Bronchial epithelial cell (primary cell): Measurements from ENCODE around the gene ZNF19. TPM values are rescaled to one million over a fixed set of nuclear protein-coding genes. Genes with fewer than 3 reads are reported as not detected.
A peak's percentile ranks its signal among the peaks of the same experiment; 100 is the strongest.

Experiments
- DNase-seq: peaks from one replicate; pipeline ENCODE4 v3.0.0-alpha.2; 2010; ENCODE audit warnings: low read depth
- FAIRE-seq: peaks from 2 replicates; lab custom pipeline; 2011; peaks lifted over from hg19 to GRCh38; lab: Jason Lieb, UNC
- H3K27me3 ChIP-seq: 2 replicates; pipeline ENCODE4 v1.5.1; 2011; ENCODE audit warnings: low read length; ENCODE audit not compliant: control insufficient read depth, insufficient read depth
- H3K36me3 ChIP-seq: 2 replicates; pipeline ENCODE4 v1.5.1; 2011; ENCODE audit warnings: low read length; ENCODE audit not compliant: control insufficient read depth, insufficient read depth
- H3K4me3 ChIP-seq: 2 replicates; pipeline ENCODE4 v1.5.1; 2011; ENCODE audit warnings: mild to moderate bottlenecking, low read depth, low read length, control low read depth
- total RNA-seq: library from RNA; depleted of rRNA; stranded (reverse); fragments of >200 nt; gene quantifications from 2 replicates; pipeline ENCODE4 v1.2.1, GENCODE V29; 2014
- TF ChIP-seq, protein P1 (sequence below): IDR thresholded peaks from 2 replicates; pipeline ENCODE4 v1.5.1; 2011; ENCODE audit warnings: mild to moderate bottlenecking, moderate library complexity, low read length, control low read depth, inconsistent platforms; ENCODE audit not compliant: insufficient read depth, severe bottlenecking

ZNF19 gene
- total RNA-seq, 1 donor from 2014 or later, result 2.6 TPM

DNA sequence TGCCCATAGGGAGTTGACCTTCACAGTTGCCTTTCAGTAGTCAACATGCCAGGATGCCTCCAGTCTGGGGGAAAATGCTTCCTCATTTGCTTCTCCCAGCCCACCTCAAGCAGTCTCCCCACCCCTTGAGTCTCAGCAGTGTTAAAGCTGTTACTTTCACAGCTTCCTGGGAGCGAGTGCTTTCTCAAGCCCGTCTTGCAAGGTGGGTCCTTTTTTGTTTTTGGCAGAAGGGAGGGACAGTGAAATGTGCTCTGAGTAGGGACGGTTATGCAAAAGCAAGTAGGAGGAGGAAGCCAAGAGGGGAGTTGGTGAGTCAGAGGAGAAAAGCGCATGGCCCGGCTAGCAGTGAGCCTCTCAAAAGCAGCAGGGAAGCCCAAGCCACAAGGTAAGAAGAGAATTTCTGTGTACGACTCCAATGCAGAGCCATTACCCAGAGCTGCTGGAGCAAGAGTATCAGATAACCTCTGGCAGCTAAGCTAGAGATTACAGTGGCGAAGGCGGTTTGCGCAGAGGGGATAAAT, 37.0 kb upstream of the ZNF19 start, which contains the start of gene CHST4:
Gene CHST4 (plus strand): TSS at position 316 of the 521 bp plus-strand sequence. CDS start 10,252 bp downstream, outside the sequence.
- Histone ChIP-seq H3K36me3 (no peaks in the 10 kb centered on the region), H3K27me3 (no peaks in the 10 kb centered on the region), H3K4me3 (no peak within 1 kb of the TSS)
- FAIRE-seq, result no peak
- TF ChIP-seq, protein P1, sequence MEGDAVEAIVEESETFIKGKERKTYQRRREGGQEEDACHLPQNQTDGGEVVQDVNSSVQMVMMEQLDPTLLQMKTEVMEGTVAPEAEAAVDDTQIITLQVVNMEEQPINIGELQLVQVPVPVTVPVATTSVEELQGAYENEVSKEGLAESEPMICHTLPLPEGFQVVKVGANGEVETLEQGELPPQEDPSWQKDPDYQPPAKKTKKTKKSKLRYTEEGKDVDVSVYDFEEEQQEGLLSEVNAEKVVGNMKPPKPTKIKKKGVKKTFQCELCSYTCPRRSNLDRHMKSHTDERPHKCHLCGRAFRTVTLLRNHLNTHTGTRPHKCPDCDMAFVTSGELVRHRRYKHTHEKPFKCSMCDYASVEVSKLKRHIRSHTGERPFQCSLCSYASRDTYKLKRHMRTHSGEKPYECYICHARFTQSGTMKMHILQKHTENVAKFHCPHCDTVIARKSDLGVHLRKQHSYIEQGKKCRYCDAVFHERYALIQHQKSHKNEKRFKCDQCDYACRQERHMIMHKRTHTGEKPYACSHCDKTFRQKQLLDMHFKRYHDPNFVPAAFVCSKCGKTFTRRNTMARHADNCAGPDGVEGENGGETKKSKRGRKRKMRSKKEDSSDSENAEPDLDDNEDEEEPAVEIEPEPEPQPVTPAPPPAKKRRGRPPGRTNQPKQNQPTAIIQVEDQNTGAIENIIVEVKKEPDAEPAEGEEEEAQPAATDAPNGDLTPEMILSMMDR, result no peak
- peak; percentile 71 for DNase-seq

DNA sequence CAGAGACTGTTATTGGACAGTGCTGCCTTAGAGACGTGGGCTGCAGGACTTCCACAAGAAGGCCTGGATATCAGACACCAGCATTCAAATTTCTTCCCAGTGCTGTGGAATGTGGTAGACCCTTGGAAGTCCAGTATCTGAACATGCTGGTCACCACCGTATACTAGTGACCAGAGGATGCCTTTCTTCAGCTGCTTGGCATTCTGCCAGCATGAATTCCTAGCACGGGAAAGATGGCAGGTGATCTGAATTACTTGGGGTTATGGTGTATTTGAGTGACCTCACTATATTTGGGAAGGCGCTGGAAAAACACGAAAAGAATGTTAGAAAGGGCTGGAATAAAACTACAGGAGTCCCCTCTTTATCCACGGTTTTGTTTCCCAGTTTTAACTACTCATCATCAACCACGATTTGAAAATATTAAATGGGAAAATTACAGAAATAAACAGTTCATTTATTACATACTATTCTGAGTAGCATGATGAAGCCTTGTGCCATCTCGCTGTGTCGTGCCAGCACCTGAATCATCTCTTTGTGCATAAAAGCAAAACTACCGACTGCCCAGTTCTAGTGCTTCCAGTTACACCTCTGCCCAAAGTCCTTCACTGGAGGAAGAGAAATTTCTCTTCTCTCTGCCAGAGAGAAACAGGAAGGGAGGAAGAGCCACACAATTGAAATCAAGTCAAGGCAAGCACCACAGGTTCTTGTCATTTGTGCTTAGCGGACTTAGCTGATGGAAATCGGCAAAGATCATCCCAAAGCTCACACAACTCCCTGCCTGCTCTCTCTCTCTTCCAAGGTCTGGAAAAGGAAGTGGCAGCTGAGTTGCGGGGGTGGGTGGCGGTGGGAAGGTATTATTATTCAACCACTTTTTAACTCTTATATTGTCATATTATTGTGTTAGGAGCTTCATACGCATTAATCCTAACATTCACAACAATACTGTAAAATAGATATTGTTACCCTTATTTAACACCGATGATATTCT, 35.7 kb upstream of the ZNF19 start:
- Histone ChIP-seq H3K27me3 (no peaks in the 10 kb centered on the region), H3K36me3 (no peaks in the 10 kb centered on the region), H3K4me3 (no peak overlapping the region)
- DNase-seq, result peak; percentile 48
- TF ChIP-seq, protein P1, result no peak
- FAIRE-seq, result no peak

DNA sequence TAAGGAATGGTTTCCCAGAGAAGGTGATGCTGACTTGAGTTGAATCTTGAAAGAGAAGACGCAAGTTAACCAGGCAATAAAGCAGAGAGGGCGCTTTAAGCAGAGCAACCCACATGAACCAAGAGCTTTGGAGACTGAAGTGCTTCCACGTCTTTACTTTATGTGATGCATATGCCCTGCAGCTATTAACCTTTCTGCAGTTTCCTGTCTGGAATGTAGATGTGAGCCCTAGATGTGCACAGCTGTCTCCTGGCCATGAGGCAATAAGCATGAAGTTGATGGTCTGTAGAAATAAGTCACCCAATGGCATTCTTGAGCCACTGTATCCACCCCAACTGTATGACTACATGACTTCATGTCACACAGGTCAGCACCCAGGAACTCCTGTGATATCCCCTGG, 31.4 kb upstream of the ZNF19 start:
- H3K36me3 ChIP-seq, result no peaks in the 10 kb centered on the region
- H3K4me3 ChIP-seq, result no peak overlapping the region
- H3K27me3 ChIP-seq, result no peaks in the 10 kb centered on the region
- DNase-seq (peak; percentile 71), FAIRE-seq (peak; percentile 28)
- TF ChIP-seq, protein P1, result no peak

DNA sequence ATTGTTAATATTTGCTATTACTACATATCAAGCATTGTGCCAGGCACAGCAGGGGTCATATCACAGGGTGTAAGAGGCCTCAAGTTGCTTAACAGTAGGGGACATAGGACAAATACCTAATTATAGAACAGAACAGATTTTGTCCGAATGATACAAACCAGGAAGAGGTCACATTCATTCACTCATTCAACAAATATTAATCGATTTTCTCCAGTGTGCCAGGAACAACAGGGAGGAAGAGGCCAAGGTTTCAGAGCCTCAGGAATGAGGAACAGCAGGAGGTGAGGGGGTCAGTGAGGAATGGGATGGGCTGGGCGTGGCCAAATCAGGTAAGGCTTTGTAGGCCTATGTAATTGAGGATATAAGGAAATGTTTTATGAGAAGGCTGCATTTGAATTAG, 25.9 kb upstream of the ZNF19 start:
- TF ChIP-seq, protein P1, result no peak
- FAIRE-seq (no peak), DNase-seq (no peak)
- Histone ChIP-seq H3K4me3 (no peak overlapping the region), H3K36me3 (no peaks in the 10 kb centered on the region), H3K27me3 (no peaks in the 10 kb centered on the region)

DNA sequence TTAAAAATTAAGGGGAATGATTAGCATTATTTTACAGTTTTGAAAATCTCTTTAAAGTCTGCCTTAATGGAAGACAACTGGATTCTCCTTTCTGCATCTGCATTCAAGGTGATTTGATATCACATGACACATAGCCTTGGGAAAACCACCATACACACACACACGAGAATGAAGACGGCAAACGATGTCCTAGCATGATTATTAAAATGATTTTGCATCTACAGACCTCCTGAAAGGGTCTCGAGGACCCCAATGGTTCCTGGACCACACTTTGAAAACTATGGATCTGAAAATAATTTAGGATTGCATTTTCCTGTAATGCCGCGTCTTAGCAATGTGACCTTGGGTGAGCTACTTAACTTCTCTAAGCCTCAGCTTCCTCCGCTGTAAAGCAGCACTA, 25.4 kb upstream of the ZNF19 start:
- no peaks in the 10 kb centered on the region for H3K27me3 ChIP-seq
- H3K36me3 ChIP-seq, result no peaks in the 10 kb centered on the region
- FAIRE-seq (no peak), DNase-seq (no peak)
- TF ChIP-seq, protein P1, result no peak
- no peak overlapping the region for H3K4me3 ChIP-seq
